ENCODE results near the gene EEF1AKMT4.

- TF ChIP-seq CTCF (IDR thresholded peaks at IDR 0.05; ENCODE audit: low read depth, low read length): no peak
- TF ChIP-seq EZH2phosphoT487 (IDR thresholded peaks at IDR 0.05; ENCODE audit: low read depth): no peak
These were observed 22.8 kb downstream of the EEF1AKMT4 start for GRCh38 chr3:184272269-184272668.
